ENCODE measurements around the gene FNBP1. TPM values are rescaled to one million over a fixed set of nuclear protein-coding genes. Genes with fewer than 3 reads are reported as not detected.
A peak's percentile ranks its signal among the peaks of the same experiment; 100 is the strongest.
"Not testable (repeated sequence)": the region's sequence is repeated elsewhere in the genome, so short reads cannot be mapped to it uniquely, and the experiment has no call there.

The FNBP1 gene
- total RNA-seq, 2 experiments from 2014 or later, result 215 to 228 TPM

DNA sequence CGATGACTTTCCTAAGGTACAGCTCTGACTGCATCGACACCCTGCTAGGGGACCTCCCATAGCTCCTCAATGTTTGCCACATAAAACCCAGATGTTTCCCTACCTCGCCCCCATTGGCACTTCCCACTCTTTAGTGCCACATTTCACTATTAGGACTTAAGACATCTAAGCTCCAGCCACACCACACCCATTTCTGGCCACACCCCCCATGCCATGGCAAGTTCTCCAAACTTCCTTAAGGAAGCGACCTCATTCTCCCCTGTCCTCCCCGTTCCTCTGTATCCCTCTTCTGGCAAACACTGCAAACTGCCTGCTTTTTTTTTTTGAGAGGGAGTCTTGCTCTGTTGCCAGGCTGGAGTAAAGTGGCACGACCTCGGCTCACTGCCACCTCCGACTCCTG lies 144.8 kb downstream of the FNBP1 start:
- Mint-ChIP-seq H3K27ac (peak overlapping the region; percentile 46), H3K9me3 (no peaks in the 10 kb centered on the region), H3K27me3 (no peaks in the 10 kb centered on the region), H3K4me1 (ENCODE audit: low read depth) (peaks cover 63% of the 10 kb centered on the region), H3K4me3 (no peak overlapping the region), H3K36me3 (peaks cover 77% of the 10 kb centered on the region)
- CTCF ChIA-PET, result no interaction called here
- POLR2A ChIA-PET, result no interaction called here
- intact Hi-C loops (cut with micrococcal nuclease), result no loop called here
- no peak for DNase-seq

DNA sequence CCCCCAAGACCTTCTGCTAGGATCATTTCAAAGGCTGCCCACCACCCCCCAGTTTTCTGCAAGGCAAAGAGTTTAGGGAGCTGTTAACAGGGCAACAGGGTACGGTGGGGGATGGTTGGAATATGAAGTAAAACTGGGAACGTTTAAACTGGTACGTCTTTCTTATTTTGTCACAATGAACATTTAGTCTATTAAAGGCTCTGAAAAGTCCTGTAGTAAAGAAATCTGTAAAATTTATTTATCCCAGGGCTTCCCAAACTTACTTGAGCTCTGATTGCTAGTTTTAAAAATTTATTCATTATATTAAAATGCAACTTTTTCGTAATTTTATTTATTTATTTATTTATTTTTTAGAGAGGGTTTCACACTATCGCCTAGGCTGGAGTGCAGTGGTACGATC lies 145.7 kb downstream of the FNBP1 start:
- ChIA-PET POLR2A (no interaction called here), CTCF (no interaction called here)
- Mint-ChIP-seq H3K36me3 (peaks cover 74% of the 10 kb centered on the region), H3K9me3 (no peaks in the 10 kb centered on the region), H3K27me3 (no peaks in the 10 kb centered on the region), H3K4me3 (no peak overlapping the region), H3K27ac (peak overlapping the region; percentile 55), H3K4me1 (ENCODE audit: low read depth) (peaks cover 66% of the 10 kb centered on the region)
- intact Hi-C loops (cut with micrococcal nuclease), result no loop called here
- no peak for DNase-seq

DNA sequence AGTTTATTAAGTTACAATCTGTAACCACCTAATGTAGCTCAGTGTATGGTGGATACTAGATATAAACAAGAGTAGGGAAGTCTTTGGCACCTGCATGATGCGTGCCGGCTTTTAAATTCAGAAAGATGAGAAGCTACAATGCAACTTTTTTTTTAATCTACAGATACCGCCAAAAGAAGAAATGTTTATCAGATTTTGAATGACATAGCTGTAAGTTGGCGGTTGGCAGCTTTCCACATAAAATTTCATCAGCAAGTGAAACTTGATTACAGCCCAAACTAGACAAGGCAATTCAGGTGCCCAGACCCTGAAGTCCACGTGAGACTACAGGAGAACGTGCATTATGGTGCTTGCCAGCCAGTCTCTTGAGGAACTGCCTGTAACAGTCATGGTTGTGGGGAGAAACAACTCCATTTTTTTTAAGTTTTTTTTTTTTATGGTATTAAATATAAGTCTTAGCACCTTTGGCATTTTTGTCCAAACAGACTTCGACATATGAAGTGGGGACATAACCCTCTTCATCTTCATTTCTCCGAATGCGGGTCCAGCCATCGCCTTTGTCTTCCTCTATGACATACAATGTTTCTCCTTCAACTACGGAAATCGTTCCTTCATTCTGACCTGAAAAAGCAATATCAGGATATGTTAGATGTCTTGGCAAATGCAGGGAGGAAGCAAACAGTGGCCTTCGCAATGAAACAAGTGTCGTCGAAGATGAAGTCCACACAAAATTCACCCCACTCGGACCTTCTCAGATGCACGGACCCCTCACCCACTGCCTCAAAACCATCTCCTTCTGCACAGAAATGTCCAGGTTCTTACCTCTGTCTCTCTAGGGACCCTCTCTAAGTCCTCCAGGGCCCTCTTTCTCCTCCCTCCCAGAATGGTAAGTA lies 147.4 kb downstream of the FNBP1 start:
- Mint-ChIP-seq H3K27me3 (no peaks in the 10 kb centered on the region), H3K4me1 (ENCODE audit: low read depth) (peaks cover 70% of the 10 kb centered on the region), H3K9me3 (no peaks in the 10 kb centered on the region), H3K36me3 (peaks cover 74% of the 10 kb centered on the region), H3K27ac (peak overlapping the region; percentile 97), H3K4me3 (no peak overlapping the region)
- peak; percentile 68 for DNase-seq
- CTCF ChIA-PET, result interaction anchor here (0.8 to 2.0 kb wide), 4 partner anchors 9 to 23 kb away, joined by 3 to 12 read pairs (median 3); no protein-coding TSS in a partner anchor
- intact Hi-C loops (cut with micrococcal nuclease), result no loop called here
- POLR2A ChIA-PET, result interaction anchor here (0.7 to 2.5 kb wide), 6 partner anchors 10 to 147 kb away, joined by 3 to 10 read pairs (median 4); partner anchors contain the start of gene FNBP1

DNA sequence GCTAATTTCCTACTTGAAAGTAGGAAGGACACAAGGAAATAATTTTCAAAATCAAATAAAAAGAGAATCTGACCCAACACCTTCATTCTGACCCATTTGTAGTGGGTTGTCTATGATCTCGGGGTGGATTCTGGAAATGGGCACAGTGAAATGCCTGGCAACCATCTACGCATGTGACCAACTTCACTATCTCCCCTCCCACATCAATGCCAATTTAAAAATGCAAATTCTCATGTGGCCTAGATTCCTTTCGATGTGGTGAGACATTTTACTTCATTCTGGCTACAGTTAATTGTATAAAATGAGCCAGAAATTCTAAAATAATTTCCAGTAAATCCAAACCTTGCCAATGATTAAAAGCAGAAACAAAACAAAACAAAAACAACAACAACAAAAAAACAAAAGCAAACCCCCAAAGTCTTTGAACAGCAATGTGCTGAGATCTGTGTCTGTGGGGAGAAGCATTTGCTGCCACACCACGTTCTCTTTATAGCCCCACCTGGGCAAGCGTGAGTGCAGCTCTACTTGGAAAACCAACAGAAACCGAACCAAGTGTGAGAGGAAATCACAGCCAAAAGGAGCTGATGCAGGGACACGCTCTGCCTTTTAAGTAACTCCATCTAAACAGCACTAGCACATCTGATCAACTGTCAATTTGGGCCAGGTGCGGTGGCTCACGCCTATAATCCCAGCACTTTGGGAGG lies 148.7 kb downstream of the FNBP1 start:
- Mint-ChIP-seq H3K27me3 (no peaks in the 10 kb centered on the region), H3K36me3 (peaks cover 73% of the 10 kb centered on the region), H3K27ac (peak overlapping the region; percentile 97), H3K4me3 (peak overlapping the region; percentile 39), H3K4me1 (ENCODE audit: low read depth) (peaks cover 74% of the 10 kb centered on the region), H3K9me3 (peaks cover 5% of the 10 kb centered on the region)
- DNase-seq, result peak; percentile 45
- intact Hi-C loops (cut with micrococcal nuclease), result no loop called here
- CTCF ChIA-PET, result interaction anchor here (1.2 to 2.0 kb wide), 2 partner anchors 9 to 28 kb away, joined by 3 to 12 read pairs; no protein-coding TSS in a partner anchor
- POLR2A ChIA-PET, result interaction anchor here (0.9 to 2.5 kb wide), 4 partner anchors 9 to 136 kb away, joined by 3 to 10 read pairs (median 4); no protein-coding TSS in a partner anchor

DNA sequence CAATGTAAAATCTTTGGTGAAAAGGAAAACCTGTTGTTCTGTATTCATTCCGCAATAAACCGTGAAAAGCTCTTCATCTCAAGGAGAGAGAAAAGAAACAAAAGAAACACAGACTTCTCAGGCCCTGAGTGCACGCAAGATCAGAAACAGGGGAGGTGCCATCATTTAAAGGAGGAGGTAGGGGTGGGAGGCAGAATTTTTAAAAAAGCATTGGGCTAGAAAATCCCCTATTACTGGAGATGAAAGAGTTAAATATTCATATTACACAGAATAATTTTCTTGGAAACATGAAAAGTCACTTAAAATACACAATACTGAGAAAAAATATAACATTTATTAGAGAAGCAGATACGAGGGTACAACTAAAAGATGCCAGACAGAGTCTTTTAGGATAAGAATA lies 151.4 kb downstream of the FNBP1 start:
- no peaks in the 10 kb centered on the region for H3K27me3 Mint-ChIP-seq
- peak overlapping the region; percentile 97 for H3K27ac Mint-ChIP-seq
- intact Hi-C loops (cut with micrococcal nuclease), result no loop called here
- CTCF ChIA-PET, result interaction anchor here (1.0 to 2.7 kb wide), 3 partner anchors 24 to 148 kb away, joined by 3 to 8 read pairs (median 5); no protein-coding TSS in a partner anchor
- H3K4me3 Mint-ChIP-seq, result peak overlapping the region; percentile 93
- no peak for DNase-seq
- peaks cover 5% of the 10 kb centered on the region for H3K9me3 Mint-ChIP-seq
- POLR2A ChIA-PET, result interaction anchor here (0.8 to 2.9 kb wide), 11 partner anchors 18 to 216 kb away, joined by 3 to 12 read pairs (median 4); partner anchors contain the start of gene GPR107
- peaks cover 92% of the 10 kb centered on the region for H3K4me1 Mint-ChIP-seq (ENCODE audit: low read depth)
- peaks cover 64% of the 10 kb centered on the region for H3K36me3 Mint-ChIP-seq

DNA sequence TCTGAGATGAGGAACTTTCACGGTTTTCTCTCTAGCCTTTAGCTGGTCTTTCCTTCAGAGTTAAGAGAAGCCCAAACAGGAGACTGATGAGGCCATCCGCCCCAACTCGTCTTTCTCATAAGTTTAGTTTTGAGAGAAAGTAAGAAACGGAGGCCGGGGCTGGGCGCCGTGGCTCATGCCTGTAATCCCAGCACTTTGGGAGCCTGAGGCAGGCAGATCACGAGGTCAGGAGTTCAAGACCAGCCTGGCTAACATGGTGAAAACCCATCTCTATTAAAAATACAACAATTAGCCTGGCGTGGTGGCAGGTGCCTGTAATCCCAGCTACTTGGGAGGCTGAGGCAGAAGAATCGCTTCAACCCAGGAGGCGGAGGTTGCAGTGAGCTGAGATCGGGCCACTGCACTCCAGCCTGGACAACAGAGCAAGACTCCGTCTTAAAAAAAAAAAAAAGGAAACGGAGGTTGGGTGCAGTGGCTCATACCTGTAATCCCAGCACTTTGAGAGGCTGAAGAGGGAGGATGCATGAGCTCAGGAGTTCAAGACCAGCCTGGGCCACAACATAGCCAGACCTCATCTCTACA lies 152.2 kb downstream of the FNBP1 start:
- Mint-ChIP-seq H3K27ac (peak overlapping the region; percentile 97), H3K4me1 (ENCODE audit: low read depth) (peaks cover 90% of the 10 kb centered on the region), H3K4me3 (peak overlapping the region; percentile 93), H3K36me3 (peaks cover 56% of the 10 kb centered on the region)
- intact Hi-C loops (cut with micrococcal nuclease), result loop anchor here (1.0 kb wide), 1 partner anchor 43 kb away; no protein-coding TSS in a partner anchor
- ChIA-PET POLR2A (interaction anchor here (0.5 to 2.9 kb wide), 14 partner anchors 19 to 217 kb away, joined by 3 to 12 read pairs (median 4); partner anchors contain the start of genes FNBP1 and GPR107), CTCF (interaction anchor here (0.6 to 2.7 kb wide), 4 partner anchors 24 to 149 kb away, joined by 3 to 8 read pairs (median 4); no protein-coding TSS in a partner anchor)
- not testable (repeated sequence) for H3K9me3 Mint-ChIP-seq, DNase-seq, H3K27me3 Mint-ChIP-seq

DNA sequence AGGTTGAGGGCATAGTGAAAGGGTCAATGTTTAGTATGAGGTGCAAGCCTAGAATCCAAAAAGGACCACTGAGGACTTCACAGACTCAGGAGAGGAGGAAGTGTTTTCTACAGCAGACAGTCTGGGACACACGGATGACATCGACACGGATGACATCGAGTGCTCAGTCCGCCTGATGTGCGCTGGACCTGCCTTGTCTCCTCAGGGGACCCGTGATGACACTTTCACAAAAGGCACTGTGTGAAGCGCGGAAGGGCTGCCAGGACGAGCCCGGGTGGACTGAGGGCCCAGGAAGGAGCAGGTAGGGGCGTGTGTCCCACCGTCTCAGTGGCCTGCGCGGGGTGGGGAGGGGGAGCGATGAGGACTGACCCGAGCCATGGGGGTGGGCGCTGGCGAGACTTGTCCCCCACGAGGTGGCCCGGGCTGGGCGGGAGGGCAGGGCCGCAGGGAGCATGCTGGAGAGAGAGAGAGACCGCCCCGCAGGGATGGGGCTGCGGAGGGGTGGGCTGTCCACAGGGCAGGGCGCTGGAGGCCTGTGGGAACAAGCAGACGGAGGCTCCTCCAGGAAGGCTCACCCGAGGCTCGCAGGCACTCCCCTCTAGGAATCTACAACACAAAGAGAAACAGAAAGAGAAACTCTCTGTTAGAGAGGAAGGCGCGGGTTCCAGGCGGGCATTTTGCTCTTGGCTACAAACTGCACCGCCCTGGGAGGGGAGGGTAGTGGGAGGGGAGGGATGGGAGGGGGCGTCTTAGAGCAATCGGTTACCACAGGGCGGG lies 152.9 kb downstream of the FNBP1 start:
- DNase-seq, result peak; percentile 92
- Mint-ChIP-seq H3K9me3 (peaks cover 5% of the 10 kb centered on the region), H3K36me3 (peaks cover 54% of the 10 kb centered on the region), H3K27ac (peak overlapping the region; percentile 97), H3K4me1 (ENCODE audit: low read depth) (peaks cover 83% of the 10 kb centered on the region), H3K27me3 (no peaks in the 10 kb centered on the region), H3K4me3 (peak overlapping the region; percentile 93)
- intact Hi-C loops (cut with micrococcal nuclease), result loop anchor here (1.0 to 5.0 kb wide), 3 partner anchors 44 to 1752 kb away; no protein-coding TSS in a partner anchor
- ChIA-PET POLR2A (interaction anchor here (0.9 to 3.5 kb wide), 10 partner anchors 43 to 218 kb away, joined by 3 to 12 read pairs (median 6); partner anchors contain the start of gene FNBP1), CTCF (interaction anchor here (0.6 kb wide), 1 partner anchor 53 kb away, joined by 4 read pairs; no protein-coding TSS in a partner anchor)

DNA sequence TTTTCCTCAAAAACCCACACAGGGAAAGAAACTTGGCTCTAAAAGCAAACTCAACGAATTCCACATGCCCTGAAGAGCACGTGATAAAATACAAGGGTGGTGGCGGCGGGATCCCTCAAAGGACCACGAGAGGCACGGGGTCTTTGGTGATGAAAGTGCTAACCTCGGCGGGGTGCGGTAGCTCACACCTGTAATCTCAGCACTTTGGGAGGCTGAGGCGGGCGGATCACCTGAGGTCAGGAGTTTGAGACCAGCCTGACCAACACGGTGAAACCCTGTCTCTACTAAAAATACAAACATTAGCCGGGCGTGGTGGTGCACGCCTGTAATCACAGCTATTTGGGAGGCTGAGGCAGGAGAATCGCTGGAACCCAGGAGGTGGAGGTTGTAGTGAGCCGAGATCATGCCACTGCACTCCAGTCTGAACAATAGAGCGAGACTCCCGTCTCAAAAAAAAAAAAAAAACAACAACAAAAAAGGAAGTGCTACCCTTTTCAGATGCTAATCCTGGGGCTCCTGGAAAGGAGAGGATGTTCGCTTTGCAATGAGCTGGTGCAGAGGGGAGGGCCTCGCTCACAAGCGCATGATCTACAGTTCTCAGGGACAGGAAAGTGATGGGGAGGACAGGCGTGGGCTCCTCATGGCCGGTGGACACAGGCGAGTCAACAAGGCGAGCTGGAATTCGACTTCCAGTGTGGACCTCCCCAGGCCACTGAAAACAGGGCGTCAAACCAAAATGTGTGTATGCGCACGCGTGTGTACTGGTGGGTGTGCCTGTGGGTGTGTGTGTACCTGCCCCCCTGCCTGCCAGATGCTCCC lies 153.7 kb downstream of the FNBP1 start:
- DNase-seq, result peak; percentile 52
- Mint-ChIP-seq H3K27ac (peak overlapping the region; percentile 97), H3K27me3 (no peaks in the 10 kb centered on the region), H3K4me1 (ENCODE audit: low read depth) (peaks cover 76% of the 10 kb centered on the region), H3K4me3 (peak overlapping the region; percentile 93), H3K36me3 (peaks cover 52% of the 10 kb centered on the region), H3K9me3 (peaks cover 5% of the 10 kb centered on the region)
- POLR2A ChIA-PET, result interaction anchor here (0.6 to 4.7 kb wide), 19 partner anchors 19 to 164 kb away, joined by 3 to 76 read pairs (median 8); partner anchors contain the start of genes C9orf78, FNBP1 and GPR107
- intact Hi-C loops (cut with micrococcal nuclease), result loop anchor here (5.0 kb wide), 2 partner anchors 477 to 1753 kb away; no protein-coding TSS in a partner anchor
- CTCF ChIA-PET, result interaction anchor here (0.7 to 1.0 kb wide), 3 partner anchors 31 to 145 kb away, joined by 3 read pairs; no protein-coding TSS in a partner anchor

DNA sequence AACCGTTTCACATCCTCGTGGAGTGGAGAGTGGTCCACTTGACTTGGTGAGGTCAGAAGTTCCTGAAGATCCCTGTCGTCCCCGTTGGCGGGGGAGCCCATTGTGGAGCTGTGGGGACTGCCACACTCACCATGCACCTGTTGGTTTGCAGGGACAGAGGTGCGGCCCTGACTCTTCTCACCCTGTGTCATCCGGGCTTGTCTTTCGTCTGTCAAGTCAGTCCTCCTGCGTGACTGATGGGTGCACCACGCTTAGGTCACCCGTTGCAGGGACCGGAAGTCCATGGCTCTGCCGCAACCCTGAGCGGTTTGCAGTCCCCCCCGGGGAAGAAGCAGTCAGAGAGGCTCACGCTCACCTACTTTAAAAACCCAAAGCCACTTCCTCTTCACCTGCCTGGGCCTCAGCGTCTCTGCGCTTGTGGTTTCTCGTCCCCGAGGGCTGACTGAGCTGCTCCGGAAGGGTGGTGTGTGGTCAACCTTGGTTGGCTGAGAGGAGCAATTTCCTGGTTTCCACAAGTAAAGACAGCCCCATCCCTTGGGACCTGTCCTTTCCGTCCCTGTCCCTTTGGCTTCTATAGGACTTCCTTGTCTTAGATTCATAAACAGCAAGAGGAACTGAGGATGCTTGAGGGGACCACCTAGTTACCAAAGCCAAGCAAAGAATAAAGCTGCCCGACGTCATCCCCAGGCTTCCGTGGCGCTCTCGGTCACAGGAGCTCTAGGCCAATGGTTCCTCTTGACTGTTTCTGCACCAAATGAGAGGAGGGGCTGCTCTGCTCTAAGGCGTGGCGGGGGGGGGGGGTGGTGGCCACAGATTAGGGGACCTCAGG lies 154.5 kb downstream of the FNBP1 start:
- ChIA-PET POLR2A (interaction anchor here (0.6 to 4.7 kb wide), 22 partner anchors 18 to 165 kb away, joined by 3 to 76 read pairs (median 6); partner anchors contain the start of genes C9orf78, FNBP1 and GPR107), CTCF (interaction anchor here (0.7 to 1.4 kb wide), 4 partner anchors 32 to 146 kb away, joined by 3 to 4 read pairs (median 3); no protein-coding TSS in a partner anchor)
- Mint-ChIP-seq H3K36me3 (peaks cover 48% of the 10 kb centered on the region), H3K9me3 (peaks cover 5% of the 10 kb centered on the region), H3K4me3 (peak overlapping the region; percentile 93), H3K4me1 (ENCODE audit: low read depth) (peaks cover 78% of the 10 kb centered on the region), H3K27me3 (no peaks in the 10 kb centered on the region), H3K27ac (peak overlapping the region; percentile 97)
- peak; percentile 98 for DNase-seq
- intact Hi-C loops (cut with micrococcal nuclease), result loop anchor here (1.0 to 5.0 kb wide), 7 partner anchors 23 to 1754 kb away; no protein-coding TSS in a partner anchor
